Esophagus squamous epithelium (tissue), 4 donors: ENCODE results near the gene TASOR2.

Experiments
- POLR2A ChIP-seq, 4 donors: fragments of 450-650 bp; IDR thresholded peaks; one replicate each; pipeline ENCODE4 v1.6.1; 2017; ENCODE audit warnings: antibody characterized with exemption in 4 of 4, mild to moderate bottlenecking in 4 of 4, moderate library complexity in 3 of 4
- TF ChIP-seq, protein P1 (sequence below), 6 experiments: fragments of 450-650 bp in 4 of 6; fragments of 200-600 bp in 2 of 6; sonication (generic) in 2 of 6; IDR thresholded peaks; one replicate each; pipeline ENCODE4 v1.5.1; 2016 to 2019; ENCODE audit warnings: antibody characterized with exemption in 6 of 6, mild to moderate bottlenecking in 4 of 6, moderate library complexity in 4 of 6

DNA sequence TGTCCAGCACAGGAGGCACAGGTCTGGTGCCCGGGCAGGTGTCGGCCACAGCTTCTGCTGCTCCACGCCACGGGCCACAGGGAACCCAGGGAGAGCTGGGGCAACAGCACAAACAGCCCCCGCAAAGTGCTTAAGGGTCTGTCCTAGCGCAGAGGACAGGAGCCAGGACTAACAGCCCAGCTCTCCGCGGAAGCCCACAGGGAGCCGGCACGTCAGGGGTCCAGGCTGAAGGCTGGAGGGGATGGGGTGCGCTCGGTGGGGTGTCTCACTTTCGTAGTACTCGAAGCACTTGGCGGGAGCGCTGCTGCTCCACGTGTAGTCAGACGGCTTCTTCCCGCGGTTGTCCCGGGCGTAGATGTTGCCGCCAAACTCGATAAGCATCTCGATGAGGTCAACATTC lies 43.1 kb upstream of the TASOR2 start:
- no peak for TF ChIP-seq POLR2A (IDR thresholded peaks at IDR 0.05)
- TF ChIP-seq, protein P1, sequence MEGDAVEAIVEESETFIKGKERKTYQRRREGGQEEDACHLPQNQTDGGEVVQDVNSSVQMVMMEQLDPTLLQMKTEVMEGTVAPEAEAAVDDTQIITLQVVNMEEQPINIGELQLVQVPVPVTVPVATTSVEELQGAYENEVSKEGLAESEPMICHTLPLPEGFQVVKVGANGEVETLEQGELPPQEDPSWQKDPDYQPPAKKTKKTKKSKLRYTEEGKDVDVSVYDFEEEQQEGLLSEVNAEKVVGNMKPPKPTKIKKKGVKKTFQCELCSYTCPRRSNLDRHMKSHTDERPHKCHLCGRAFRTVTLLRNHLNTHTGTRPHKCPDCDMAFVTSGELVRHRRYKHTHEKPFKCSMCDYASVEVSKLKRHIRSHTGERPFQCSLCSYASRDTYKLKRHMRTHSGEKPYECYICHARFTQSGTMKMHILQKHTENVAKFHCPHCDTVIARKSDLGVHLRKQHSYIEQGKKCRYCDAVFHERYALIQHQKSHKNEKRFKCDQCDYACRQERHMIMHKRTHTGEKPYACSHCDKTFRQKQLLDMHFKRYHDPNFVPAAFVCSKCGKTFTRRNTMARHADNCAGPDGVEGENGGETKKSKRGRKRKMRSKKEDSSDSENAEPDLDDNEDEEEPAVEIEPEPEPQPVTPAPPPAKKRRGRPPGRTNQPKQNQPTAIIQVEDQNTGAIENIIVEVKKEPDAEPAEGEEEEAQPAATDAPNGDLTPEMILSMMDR (IDR thresholded peaks at IDR 0.05), result no peak
